Upper lobe of left lung (tissue), 6 donors: ENCODE measurements around the gene TENM4. TPM values are rescaled to one million over a fixed set of nuclear protein-coding genes. Genes with fewer than 3 reads are reported as not detected.
"Not testable (repeated sequence)": the region's sequence is repeated elsewhere in the genome, so short reads cannot be mapped to it uniquely, and the experiment has no call there.

Experiments used
- ATAC-seq, 2 donors: fragments of 200-7000 bp; cut with Tn5 transposase; one replicate each; pipeline ENCODE4 v1.9.1; 2022; ENCODE audit warnings: mild to moderate bottlenecking in 2 of 2, moderate library complexity in 2 of 2; ENCODE audit not compliant: low FRiP score in 2 of 2
- DNase-seq, 2 donors: peaks; one replicate each; pipeline ENCODE4 v3.0.0-alpha.2; 2019 to 2020
- H3K27ac ChIP-seq, 4 donors: fragments of 200-600 bp; sonication (generic); one replicate each; pipeline ENCODE4 v1.5.1; 2016 to 2019
- H3K27me3 ChIP-seq, 4 donors: fragments of 200-600 bp; sonication (generic); one replicate each; pipeline ENCODE4 v1.5.1; 2017 to 2019
- H3K36me3 ChIP-seq, 4 donors: fragments of 200-600 bp; sonication (generic); one replicate each; pipeline ENCODE4 v1.5.1; 2016 to 2019
- H3K4me1 ChIP-seq, 4 donors: fragments of 200-600 bp; sonication (generic); one replicate each; pipeline ENCODE4 v1.5.1; 2018 to 2019
- H3K4me3 ChIP-seq, 4 donors: fragments of 200-600 bp; sonication (generic); one replicate each; pipeline ENCODE4 v1.5.1; 2017 to 2019; ENCODE audit warnings: mild to moderate bottlenecking in 2 of 4, moderate library complexity in 1 of 4
- H3K9me3 ChIP-seq, 4 donors: fragments of 200-600 bp; sonication (generic); one replicate each; pipeline ENCODE4 v1.5.1; 2018 to 2019
- EP300 ChIP-seq, 4 donors: sonication (generic); formaldehyde crosslinking; IDR thresholded peaks; one replicate each; pipeline ENCODE4 v1.5.1; 2017; ENCODE audit warnings: antibody characterized with exemption in 4 of 4, control low read depth in 2 of 4
- POLR2A ChIP-seq, 4 donors: fragments of 450-650 bp; IDR thresholded peaks; one replicate each; pipeline ENCODE4 v1.5.1; 2016 to 2017; ENCODE audit warnings: antibody characterized with exemption in 4 of 4, mild to moderate bottlenecking in 2 of 4
- POLR2AphosphoS5 ChIP-seq, 2 donors: sonication (generic); formaldehyde crosslinking; IDR thresholded peaks; one replicate each; pipeline ENCODE4 v1.5.1; 2017; ENCODE audit warnings: antibody characterized with exemption in 2 of 2
- WGBS, 2 donors: methylation state at CpG; one replicate each; pipeline ENCODE4 v1.1.5; 2017 to 2018; 5-methylcytosine and 5-hydroxymethylcytosine counted together
- total RNA-seq, 6 donors: library from RNA; depleted of rRNA in 4 of 6; stranded (reverse); fragments of >200 nt in 4 of 6; gene quantifications; one replicate each; pipeline versions ENCODE4 v1.1.0 to v1.2.1, GENCODE V29; 2016 to 2021
- TF ChIP-seq, protein P1 (sequence below), 6 experiments: fragments of 450-650 bp in 4 of 6; fragments of 200-600 bp in 2 of 6; sonication (generic) in 2 of 6; IDR thresholded peaks; one replicate each; pipeline ENCODE4 v1.5.1; 2016 to 2019; ENCODE audit warnings: antibody characterized with exemption in 6 of 6
- donor health status: DM: no; HTN: no; CAD: no; lungs with moderate emphysema.
- donor health status: DM: no; HTN: yes; CAD: no; lungs with severe emphysema.

Gene TENM4
- total RNA-seq, 6 donors from 2014 or later: 0.11 to 20.0 (median 3.7) TPM

DNA sequence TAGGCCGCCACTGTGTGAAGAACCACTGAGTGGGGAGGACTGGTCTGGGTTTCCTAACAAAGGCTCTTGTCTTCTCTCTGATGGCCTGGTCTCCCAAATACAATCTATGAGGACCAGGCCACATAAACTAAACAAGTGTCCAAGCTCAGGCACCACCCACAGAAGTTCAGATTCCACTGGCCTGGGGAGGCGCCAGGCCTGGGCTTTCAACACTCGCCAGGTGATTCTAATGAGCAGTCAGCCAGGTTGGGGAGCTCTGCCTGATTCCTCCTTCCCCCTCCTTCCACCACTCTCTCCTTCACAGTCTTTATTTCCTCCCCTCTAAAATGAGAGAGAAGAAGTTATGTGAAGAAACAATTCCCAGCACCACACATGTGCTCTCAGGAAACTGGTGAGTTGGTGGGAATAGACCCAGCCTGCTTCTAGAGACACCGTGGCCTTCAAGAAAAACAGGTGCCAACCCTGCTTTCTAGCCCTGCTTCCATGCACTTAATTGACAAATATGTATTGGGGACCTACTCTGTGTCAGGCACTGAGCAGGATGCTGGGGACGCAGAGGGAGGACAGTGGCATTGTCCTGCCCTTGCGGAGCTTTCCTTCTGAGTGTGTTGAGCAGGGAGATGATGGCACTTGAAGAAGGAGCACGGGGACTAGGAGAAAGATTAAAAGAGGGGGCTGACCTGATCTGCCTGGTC, 242.5 kb downstream of the TENM4 start:
- Histone ChIP-seq H3K4me3 (no peak overlapping the region), H3K27ac (no peak overlapping the region), H3K36me3 (no peaks in the 10 kb centered on the region), H3K9me3 (no peaks in the 10 kb centered on the region), H3K27me3 (no peaks in the 10 kb centered on the region), H3K4me1 (no peaks in the 10 kb centered on the region)
- ATAC-seq: no peak
- 83 to 88% methylated on average over 7 of the region's 7 CpGs for WGBS, 2 donors
- TF ChIP-seq POLR2A (IDR thresholded peaks at IDR 0.05) (no peak), EP300 (IDR thresholded peaks at IDR 0.05) (no peak), POLR2AphosphoS5 (IDR thresholded peaks at IDR 0.05) (no peak)
- TF ChIP-seq, protein P1, sequence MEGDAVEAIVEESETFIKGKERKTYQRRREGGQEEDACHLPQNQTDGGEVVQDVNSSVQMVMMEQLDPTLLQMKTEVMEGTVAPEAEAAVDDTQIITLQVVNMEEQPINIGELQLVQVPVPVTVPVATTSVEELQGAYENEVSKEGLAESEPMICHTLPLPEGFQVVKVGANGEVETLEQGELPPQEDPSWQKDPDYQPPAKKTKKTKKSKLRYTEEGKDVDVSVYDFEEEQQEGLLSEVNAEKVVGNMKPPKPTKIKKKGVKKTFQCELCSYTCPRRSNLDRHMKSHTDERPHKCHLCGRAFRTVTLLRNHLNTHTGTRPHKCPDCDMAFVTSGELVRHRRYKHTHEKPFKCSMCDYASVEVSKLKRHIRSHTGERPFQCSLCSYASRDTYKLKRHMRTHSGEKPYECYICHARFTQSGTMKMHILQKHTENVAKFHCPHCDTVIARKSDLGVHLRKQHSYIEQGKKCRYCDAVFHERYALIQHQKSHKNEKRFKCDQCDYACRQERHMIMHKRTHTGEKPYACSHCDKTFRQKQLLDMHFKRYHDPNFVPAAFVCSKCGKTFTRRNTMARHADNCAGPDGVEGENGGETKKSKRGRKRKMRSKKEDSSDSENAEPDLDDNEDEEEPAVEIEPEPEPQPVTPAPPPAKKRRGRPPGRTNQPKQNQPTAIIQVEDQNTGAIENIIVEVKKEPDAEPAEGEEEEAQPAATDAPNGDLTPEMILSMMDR (IDR thresholded peaks at IDR 0.05): no peak
- no peak for DNase-seq

DNA sequence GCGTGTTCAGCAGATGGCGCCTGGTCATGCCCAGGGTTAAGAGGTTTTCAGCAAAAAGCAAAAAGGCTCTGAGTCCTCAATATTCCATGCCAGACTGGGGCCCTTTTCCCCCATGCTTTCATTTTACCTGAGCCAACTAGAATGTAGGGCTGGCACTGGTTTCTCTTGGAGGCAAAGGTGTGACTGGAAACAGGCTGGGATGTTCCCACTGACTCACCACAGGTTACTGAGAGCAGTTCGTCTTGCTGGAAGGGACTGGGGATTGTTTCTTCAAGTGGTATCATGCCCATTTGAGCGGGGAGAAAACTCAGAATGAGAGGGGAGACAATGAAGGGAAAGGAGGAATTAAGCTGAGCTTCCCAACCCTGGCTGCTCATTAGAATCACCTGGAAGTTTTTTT, 243.9 kb downstream of the TENM4 start:
- Histone ChIP-seq H3K4me3 (no peak overlapping the region), H3K27me3 (no peaks in the 10 kb centered on the region), H3K27ac (no peak overlapping the region), H3K9me3 (no peaks in the 10 kb centered on the region), H3K4me1 (no peaks in the 10 kb centered on the region), H3K36me3 (no peaks in the 10 kb centered on the region)
- TF ChIP-seq, protein P1 (IDR thresholded peaks at IDR 0.05): no peak
- TF ChIP-seq POLR2A (IDR thresholded peaks at IDR 0.05) (no peak), EP300 (IDR thresholded peaks at IDR 0.05) (no peak), POLR2AphosphoS5 (IDR thresholded peaks at IDR 0.05) (no peak)
- 83 to 84% methylated on average over 4 of the region's 4 CpGs for WGBS, 2 donors
- DNase-seq: no peak
- no peak for ATAC-seq

DNA sequence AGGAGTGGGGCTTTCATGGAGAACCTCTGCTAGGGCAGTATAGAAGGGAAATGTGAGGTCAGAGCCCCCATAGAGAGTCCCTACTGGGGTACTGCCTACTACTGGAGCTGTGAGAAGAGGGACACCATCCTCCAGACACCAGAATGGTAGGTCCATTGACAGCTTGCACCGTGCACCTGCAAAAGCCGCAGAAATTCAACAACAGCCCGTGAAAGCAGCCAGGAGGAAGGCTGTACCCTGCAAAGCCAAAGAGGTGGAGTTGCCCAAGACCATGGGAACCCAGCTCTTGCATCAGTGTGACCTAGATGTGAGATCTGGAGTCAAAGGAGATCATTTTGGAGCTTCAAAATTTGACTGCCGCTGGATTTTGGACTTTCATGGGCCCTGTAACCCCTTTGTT, 245.6 kb downstream of the TENM4 start:
- 85 to 92% methylated on average over 3 to 4 of the region's 4 CpGs for WGBS, 2 donors
- ATAC-seq: no peak
- Histone ChIP-seq H3K27ac (no peak overlapping the region), H3K27me3 (no peaks in the 10 kb centered on the region), H3K36me3 (no peaks in the 10 kb centered on the region), H3K9me3 (no peaks in the 10 kb centered on the region), H3K4me3 (no peak overlapping the region), H3K4me1 (no peaks in the 10 kb centered on the region)
- TF ChIP-seq EP300 (IDR thresholded peaks at IDR 0.05) (no peak), POLR2A (IDR thresholded peaks at IDR 0.05) (no peak), POLR2AphosphoS5 (IDR thresholded peaks at IDR 0.05) (no peak)
- TF ChIP-seq, protein P1 (IDR thresholded peaks at IDR 0.05): no peak
- no peak for DNase-seq

DNA sequence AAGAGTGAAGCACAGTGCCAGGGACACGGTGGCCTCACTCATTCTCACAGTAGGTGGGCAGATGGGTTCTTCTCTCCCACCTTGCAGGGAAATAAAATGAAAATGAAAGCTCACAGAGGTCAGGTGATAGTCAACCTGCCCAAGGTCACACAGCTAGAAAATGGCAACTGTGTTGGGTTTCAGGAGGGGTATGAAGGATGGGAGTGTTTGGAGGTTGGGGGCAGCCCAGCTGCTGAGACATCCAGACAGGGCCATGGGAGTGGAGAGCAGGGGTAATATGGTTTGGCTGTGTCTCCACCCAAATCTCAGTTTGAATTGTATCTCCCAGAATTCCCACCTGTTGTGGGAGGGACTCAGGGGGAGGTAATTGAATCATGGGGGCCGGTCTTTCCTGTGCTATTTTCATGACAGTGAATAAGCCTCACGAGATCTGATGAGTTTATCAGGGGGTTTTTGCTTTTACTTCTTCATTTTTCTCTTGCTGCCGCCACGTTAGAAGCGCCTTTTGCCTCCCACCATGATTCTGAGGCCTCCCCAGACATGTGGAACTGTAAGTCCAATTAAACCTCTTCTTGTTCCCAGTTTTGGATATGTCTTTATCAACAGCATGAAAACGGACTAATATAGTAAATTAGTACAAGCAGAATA, 247.0 kb downstream of the TENM4 start:
- Histone ChIP-seq H3K27me3 (no peaks in the 10 kb centered on the region), H3K9me3 (no peaks in the 10 kb centered on the region), H3K27ac (no peak overlapping the region), H3K36me3 (no peaks in the 10 kb centered on the region), H3K4me3 (no peak overlapping the region), H3K4me1 (peaks cover 0 to 4% (median 2%) of the 10 kb centered on the region in 4 donors)
- WGBS, 2 donors: 81 to 82% methylated on average over 7 of the region's 7 CpGs
- TF ChIP-seq POLR2A (IDR thresholded peaks at IDR 0.05): no peak
- TF ChIP-seq, protein P1 (IDR thresholded peaks at IDR 0.05): no peak
- DNase-seq (no peak), ATAC-seq (no peak)

DNA sequence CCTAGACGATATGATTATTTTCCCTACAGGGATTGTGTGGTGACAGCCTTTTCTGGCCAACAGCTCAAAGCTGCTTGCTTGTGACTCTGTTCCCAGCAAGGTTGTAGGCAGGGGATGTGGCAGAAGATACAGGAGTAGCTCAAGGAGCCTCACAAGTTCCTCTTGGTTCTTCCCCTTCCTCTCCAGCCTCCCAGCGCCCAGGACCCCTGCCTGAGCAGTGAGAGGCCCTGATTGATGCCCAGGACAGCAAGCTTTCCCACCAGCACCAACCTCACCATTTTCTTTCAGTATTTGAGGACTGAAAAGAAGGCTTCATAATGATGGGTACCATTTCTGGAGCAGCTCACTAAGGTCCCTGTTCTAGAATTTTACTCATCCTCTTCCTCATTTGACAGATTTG, 248.0 kb downstream of the TENM4 start:
- no peak overlapping the region for H3K27ac ChIP-seq
- H3K36me3 ChIP-seq: no peaks in the 10 kb centered on the region
- peaks cover 0 to 2% (median 0%) of the 10 kb centered on the region in 4 donors for H3K9me3 ChIP-seq
- H3K4me3 ChIP-seq: no peak overlapping the region
- peaks cover 0 to 4% (median 2%) of the 10 kb centered on the region in 4 donors for H3K4me1 ChIP-seq
- WGBS, 2 donors: 77 to 78% methylated on average over 2 of the region's 2 CpGs
- TF ChIP-seq EP300 (IDR thresholded peaks at IDR 0.05): no peak
- DNase-seq (no peak), ATAC-seq (no peak)
- H3K27me3 ChIP-seq: no peaks in the 10 kb centered on the region

DNA sequence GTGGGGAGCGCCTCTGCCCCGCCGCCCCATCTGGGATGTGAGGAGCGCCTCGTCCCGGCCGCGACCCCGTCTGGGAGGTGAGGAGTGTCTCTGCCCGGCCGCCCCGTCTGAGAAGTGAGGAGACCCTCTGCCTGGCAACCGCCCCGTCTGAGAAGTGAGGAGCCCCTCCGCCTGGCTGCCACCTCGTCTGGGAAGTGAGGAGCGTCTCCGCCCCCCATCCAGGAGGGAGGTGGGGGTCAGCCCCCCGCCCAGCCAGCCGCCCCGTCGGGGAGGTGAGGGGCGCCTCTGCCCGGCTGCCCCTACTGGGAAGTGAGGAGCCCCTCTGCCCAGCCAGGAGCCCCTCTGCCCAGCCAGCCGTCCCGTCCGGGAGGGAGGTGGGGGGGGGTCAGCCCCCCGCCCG, 249.1 kb downstream of the TENM4 start:
- DNase-seq: peak in 1 of 2 donors; percentile 62
- not testable (repeated sequence) for H3K27me3 ChIP-seq, H3K4me3 ChIP-seq, ATAC-seq, H3K4me1 ChIP-seq, H3K27ac ChIP-seq, H3K36me3 ChIP-seq, H3K9me3 ChIP-seq
- 96 to 100% methylated on average over 9 to 21 of the region's 29 CpGs for WGBS, 2 donors

DNA sequence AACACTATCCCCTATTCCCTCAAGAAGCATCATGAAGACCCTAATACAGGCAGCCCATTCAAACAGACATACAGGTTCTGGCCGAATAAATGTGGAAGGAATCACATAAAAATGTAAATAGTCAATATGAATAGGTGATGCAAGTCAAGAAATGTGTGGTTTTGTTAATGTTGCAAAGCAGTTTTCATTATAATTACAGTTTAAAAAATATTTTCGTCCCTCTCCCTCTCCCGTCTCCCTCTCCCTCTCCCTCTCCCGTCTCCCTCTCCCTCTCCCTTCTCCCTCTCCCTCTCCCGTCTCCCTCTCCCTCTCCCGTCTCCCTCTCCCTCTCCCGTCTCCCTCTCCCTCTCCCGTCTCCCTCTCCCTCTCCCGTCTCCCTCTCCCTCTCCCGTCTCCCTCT, 250.3 kb downstream of the TENM4 start:
- not testable (repeated sequence) for ATAC-seq, H3K36me3 ChIP-seq, H3K27ac ChIP-seq, H3K4me1 ChIP-seq, H3K9me3 ChIP-seq, DNase-seq, H3K27me3 ChIP-seq, H3K4me3 ChIP-seq
- WGBS, 2 donors: 87 to 95% methylated on average over 6 to 9 of the region's 10 CpGs
